Ishikawa (cell line): ENCODE measurements around the gene COL15A1.

Experiments used
- MAX ChIP-seq: IDR thresholded peaks from 2 replicates; pipeline ENCODE4 v1.6.1; 2012
- RAD21 ChIP-seq: IDR thresholded peaks from 2 replicates; pipeline ENCODE4 v1.6.1; 2012; ENCODE audit warnings: low read depth
- REST ChIP-seq: IDR thresholded peaks from 2 replicates; pipeline ENCODE4 v1.6.1; 2012; ENCODE audit warnings: low read depth, mild to moderate bottlenecking
- TAF1 ChIP-seq: IDR thresholded peaks from 2 replicates; pipeline ENCODE4 v1.6.1; 2012; ENCODE audit warnings: low read depth, mild to moderate bottlenecking
- YY1 ChIP-seq: IDR thresholded peaks from 2 replicates; pipeline ENCODE4 v1.6.1; 2012; ENCODE audit warnings: low read depth

- TF ChIP-seq REST (no peak), TAF1 (no peak), MAX (no peak), RAD21 (no peak), YY1 (no peak)
Measured at GRCh38 chr9:99046068-99046467, 102.4 kb downstream of the COL15A1 start.
